ENCODE results near the gene HEY2.
A peak's percentile ranks its signal among the peaks of the same experiment; 100 is the strongest.

HEY2 gene

GRCh38 chr6:125747589-125748405 is 1.6 kb upstream of the HEY2 start:
- Histone ChIP-seq H3K36me3 (no peaks in the 10 kb centered on the region), H4K20me1 (peaks cover 0 to 36% (median 22%) of the 10 kb centered on the region in 11 experiments; a peak in 16 of 22 replicates), H3K27ac (no peak overlapping the region), H3K9me3 (replicated peaks in 1 of 11) (no peaks in the 10 kb centered on the region), H3K27me3 (peaks cover 82 to 96% (median 89%) of the 10 kb centered on the region in 11 experiments), H3K9ac (peak overlapping the region; percentile 1 to 69 (median 52); a peak in 14 of 22 replicates), H3K4me2 (peak overlapping the region; percentile 91 to 99 (median 98)), H3K4me1 (peaks cover 14 to 39% (median 36%) of the 10 kb centered on the region in 10 experiments; a peak in 19 of 20 replicates), H3K4me3 (peak overlapping the region; percentile 58 to 81 (median 71))
- TF ChIP-seq Cebpa-rat (IDR thresholded peaks at IDR 0.05): no peak

- no peaks in the 10 kb centered on the region for H3K9me3 ChIP-seq (replicated peaks in 1 of 11)
- H3K27me3 ChIP-seq: peaks cover 80 to 93% (median 87%) of the 10 kb centered on the region in 11 experiments
- peak overlapping the region; percentile 58 to 81 (median 71) for H3K4me3 ChIP-seq
- no peak for TF ChIP-seq Cebpa-rat (IDR thresholded peaks at IDR 0.05)
- H3K36me3 ChIP-seq: no peaks in the 10 kb centered on the region
- peak overlapping the region; percentile 91 to 99 (median 98) for H3K4me2 ChIP-seq
- peaks cover 14 to 39% (median 36%) of the 10 kb centered on the region in 10 experiments; a peak in 19 of 20 replicates for H3K4me1 ChIP-seq
- peak overlapping the region; percentile 6 to 69 (median 57); a peak in 18 of 22 replicates for H3K9ac ChIP-seq
- H3K27ac ChIP-seq: no peak overlapping the region
- peaks cover 0 to 36% (median 22%) of the 10 kb centered on the region in 11 experiments; a peak in 16 of 22 replicates for H4K20me1 ChIP-seq
Observed at GRCh38 chr6:125748406-125749172, 843 bp upstream of the HEY2 start.

- peaks cover 67 to 78% (median 74%) of the 10 kb centered on the region in 11 experiments for H3K27me3 ChIP-seq
- peak overlapping the region; percentile 58 to 81 (median 71) for H3K4me3 ChIP-seq
- H3K9me3 ChIP-seq (replicated peaks in 1 of 11): no peaks in the 10 kb centered on the region
- no peaks in the 10 kb centered on the region for H3K36me3 ChIP-seq
- H3K9ac ChIP-seq: peak overlapping the region; percentile 28 to 69 (median 48); a peak in 17 of 22 replicates
- H4K20me1 ChIP-seq: peaks cover 0 to 36% (median 22%) of the 10 kb centered on the region in 11 experiments; a peak in 16 of 22 replicates
- H3K27ac ChIP-seq: no peak overlapping the region
- peak overlapping the region; percentile 91 to 99 (median 98) for H3K4me2 ChIP-seq
- H3K4me1 ChIP-seq: peaks cover 14 to 39% (median 36%) of the 10 kb centered on the region in 10 experiments; a peak in 19 of 20 replicates
- no peak for TF ChIP-seq Cebpa-rat (IDR thresholded peaks at IDR 0.05)
Observed at GRCh38 chr6:125749865-125750691, 646 bp downstream of the HEY2 start.

GRCh38 chr6:125750692-125751333 is 1.4 kb downstream of the HEY2 start:
- Histone ChIP-seq H3K27me3 (peaks cover 60 to 71% (median 67%) of the 10 kb centered on the region in 11 experiments), H3K27ac (no peak overlapping the region), H3K9ac (no peak overlapping the region), H3K36me3 (no peaks in the 10 kb centered on the region), H4K20me1 (peaks cover 0 to 34% (median 22%) of the 10 kb centered on the region in 11 experiments; a peak in 16 of 22 replicates), H3K9me3 (replicated peaks in 1 of 11) (no peaks in the 10 kb centered on the region), H3K4me3 (no peak overlapping the region), H3K4me2 (peak overlapping the region in 1 of 11 experiments; percentile 96; a peak in 1 of 22 replicates), H3K4me1 (peaks cover 14 to 39% (median 36%) of the 10 kb centered on the region in 10 experiments; a peak in 19 of 20 replicates)
- no peak for TF ChIP-seq Cebpa-rat (IDR thresholded peaks at IDR 0.05)

- H3K9ac ChIP-seq: no peak overlapping the region
- no peaks in the 10 kb centered on the region for H3K36me3 ChIP-seq
- H4K20me1 ChIP-seq: peaks cover 0 to 34% (median 21%) of the 10 kb centered on the region in 11 experiments; a peak in 16 of 22 replicates
- H3K27me3 ChIP-seq: peaks cover 54 to 65% (median 61%) of the 10 kb centered on the region in 11 experiments
- no peak overlapping the region for H3K27ac ChIP-seq
- peaks cover 14 to 37% (median 36%) of the 10 kb centered on the region in 10 experiments; a peak in 19 of 20 replicates for H3K4me1 ChIP-seq
- no peak overlapping the region for H3K4me3 ChIP-seq
- H3K4me2 ChIP-seq: no peak overlapping the region
- TF ChIP-seq Cebpa-rat (IDR thresholded peaks at IDR 0.05): no peak
- no peaks in the 10 kb centered on the region for H3K9me3 ChIP-seq (replicated peaks in 1 of 11)
Observed at GRCh38 chr6:125751334-125751916, 2.0 kb downstream of the HEY2 start.

- peaks cover 0 to 24% (median 12%) of the 10 kb centered on the region in 11 experiments; a peak in 16 of 22 replicates for H4K20me1 ChIP-seq
- H3K4me1 ChIP-seq: peaks cover 7 to 31% (median 22%) of the 10 kb centered on the region in 10 experiments; a peak in 19 of 20 replicates
- H3K27ac ChIP-seq: no peak overlapping the region
- TF ChIP-seq Cebpa-rat (IDR thresholded peaks at IDR 0.05): no peak
- H3K36me3 ChIP-seq: no peaks in the 10 kb centered on the region
- H3K9ac ChIP-seq: no peak overlapping the region
- no peak overlapping the region for H3K4me3 ChIP-seq
- H3K4me2 ChIP-seq: no peak overlapping the region
- peaks cover 40 to 51% (median 47%) of the 10 kb centered on the region in 11 experiments for H3K27me3 ChIP-seq
- H3K9me3 ChIP-seq (replicated peaks in 1 of 11): no peaks in the 10 kb centered on the region
Observed at GRCh38 chr6:125752773-125753172, 3.3 kb downstream of the HEY2 start.

GRCh38 chr6:125753218-125753936 is 3.9 kb downstream of the HEY2 start:
- Histone ChIP-seq H3K4me2 (no peak overlapping the region), H3K4me3 (no peak overlapping the region), H3K27ac (no peak overlapping the region), H3K27me3 (peaks cover 34 to 45% (median 41%) of the 10 kb centered on the region in 11 experiments), H3K9me3 (replicated peaks in 1 of 11) (no peaks in the 10 kb centered on the region), H3K9ac (no peak overlapping the region), H3K4me1 (peaks cover 7 to 26% (median 17%) of the 10 kb centered on the region in 10 experiments; a peak in 19 of 20 replicates), H3K36me3 (no peaks in the 10 kb centered on the region), H4K20me1 (peaks cover 0 to 18% (median 6%) of the 10 kb centered on the region in 11 experiments; a peak in 13 of 22 replicates)
- no peak for TF ChIP-seq Cebpa-rat (IDR thresholded peaks at IDR 0.05)
